Fibroblast of lung (primary cell): Measurements from ENCODE around the gene FPGS. TPM values are rescaled to one million over a fixed set of nuclear protein-coding genes. Genes with fewer than 3 reads are reported as not detected.

Experiments used
- DNase-seq, 2 donors: peaks; one replicate each; pipeline versions ENCODE4 v3.0.0 to v3.0.0-alpha.2; 2010; ENCODE audit warnings: low read depth in 2 of 2
- H2AFZ ChIP-seq: 2 replicates; pipeline ENCODE4 v1.5.1; 2012; ENCODE audit warnings: low read length, control low read depth, inconsistent platforms
- H3K27ac ChIP-seq: 2 replicates; pipeline ENCODE4 v1.5.1; 2011; ENCODE audit warnings: low read length, control low read depth; ENCODE audit not compliant: insufficient read depth
- H3K27me3 ChIP-seq: 2 replicates; pipeline ENCODE4 v1.5.1; 2011; ENCODE audit warnings: mild to moderate bottlenecking, low read length; ENCODE audit not compliant: control insufficient read depth, insufficient read depth
- H3K36me3 ChIP-seq: 2 replicates; pipeline ENCODE4 v1.5.1; 2011; ENCODE audit warnings: low read length; ENCODE audit not compliant: control insufficient read depth, insufficient read depth
- H3K4me1 ChIP-seq: 2 replicates; pipeline ENCODE4 v1.5.1; 2011; ENCODE audit warnings: low read length; ENCODE audit not compliant: control insufficient read depth, insufficient read depth; ENCODE audit errors: extremely low read depth
- H3K4me2 ChIP-seq: 2 replicates; pipeline ENCODE4 v1.5.1; 2011; ENCODE audit warnings: low read length, control low read depth; ENCODE audit not compliant: insufficient read depth; ENCODE audit errors: extremely low read depth
- H3K4me3 ChIP-seq, 4 experiments: fragments of 200-600 bp in 1 of 4; sonication (generic) in 1 of 4; replicated peaks in 1 of 4; 2 replicates each; pipeline ENCODE4 v1.5.1; 2011 to 2016; ENCODE audit warnings: low read length in 4 of 4, low read depth in 3 of 4, mild to moderate bottlenecking in 3 of 4, control low read depth in 2 of 4, inconsistent platforms in 1 of 4, mixed read lengths in 1 of 4; ENCODE audit not compliant: insufficient read depth in 1 of 4; ENCODE audit errors: control extremely low read depth in 1 of 4
- H3K79me2 ChIP-seq: 2 replicates; pipeline ENCODE4 v1.5.1; 2012; ENCODE audit warnings: mild to moderate bottlenecking, low read length, inconsistent platforms; ENCODE audit not compliant: control insufficient read depth, insufficient read depth
- H3K9ac ChIP-seq: 2 replicates; pipeline ENCODE4 v1.5.1; 2011; ENCODE audit warnings: mild to moderate bottlenecking, low read length, control low read depth; ENCODE audit not compliant: insufficient read depth
- H3K9me3 ChIP-seq: 2 replicates; pipeline ENCODE4 v1.5.1; 2012; ENCODE audit warnings: low read depth, low read length; ENCODE audit not compliant: control insufficient read depth, insufficient read depth
- H4K20me1 ChIP-seq: 2 replicates; pipeline ENCODE4 v1.5.1; 2011; ENCODE audit warnings: low read length; ENCODE audit not compliant: control insufficient read depth, insufficient read depth; ENCODE audit errors: extremely low read depth
- EZH2 ChIP-seq: IDR thresholded peaks from 2 replicates; pipeline ENCODE4 v1.5.1; 2012; ENCODE audit warnings: low read length, control low read depth, mild to moderate bottlenecking; ENCODE audit errors: missing control alignments
- polyA plus RNA-seq, 2 donors: library from polyadenylated mRNA; depleted of rRNA in 1 of 2; stranded (reverse) in 1 of 2; unstranded in 1 of 2; fragments of >200 nt; gene quantifications; 2 replicates each; pipeline ENCODE4 v1.2.1, GENCODE V29; 2011 to 2012; ENCODE audit warnings: missing spikeins in 1 of 2
- total RNA-seq: library from RNA; depleted of rRNA; stranded (reverse); fragments of >200 nt; gene quantifications from 2 replicates; pipeline ENCODE4 v1.2.1, GENCODE V29; 2014
- TF ChIP-seq, protein P1 (sequence below), 2 donors: IDR thresholded peaks in 1 of 2; conservative IDR thresholded peaks in 1 of 2; 1 replicate in 1 of 2; 2 replicates in 1 of 2; pipeline ENCODE4 v1.5.1; 2011 to 2012; ENCODE audit warnings: low read length in 2 of 2, control low read depth in 1 of 2, inconsistent platforms in 1 of 2, low read depth in 1 of 2, mild to moderate bottlenecking in 1 of 2

Gene FPGS
- total and polyA plus RNA-seq, 2 donors (not counting 1 experiment from before 2014, with no cell fraction given), result 42.4 to 77.0 TPM

DNA sequence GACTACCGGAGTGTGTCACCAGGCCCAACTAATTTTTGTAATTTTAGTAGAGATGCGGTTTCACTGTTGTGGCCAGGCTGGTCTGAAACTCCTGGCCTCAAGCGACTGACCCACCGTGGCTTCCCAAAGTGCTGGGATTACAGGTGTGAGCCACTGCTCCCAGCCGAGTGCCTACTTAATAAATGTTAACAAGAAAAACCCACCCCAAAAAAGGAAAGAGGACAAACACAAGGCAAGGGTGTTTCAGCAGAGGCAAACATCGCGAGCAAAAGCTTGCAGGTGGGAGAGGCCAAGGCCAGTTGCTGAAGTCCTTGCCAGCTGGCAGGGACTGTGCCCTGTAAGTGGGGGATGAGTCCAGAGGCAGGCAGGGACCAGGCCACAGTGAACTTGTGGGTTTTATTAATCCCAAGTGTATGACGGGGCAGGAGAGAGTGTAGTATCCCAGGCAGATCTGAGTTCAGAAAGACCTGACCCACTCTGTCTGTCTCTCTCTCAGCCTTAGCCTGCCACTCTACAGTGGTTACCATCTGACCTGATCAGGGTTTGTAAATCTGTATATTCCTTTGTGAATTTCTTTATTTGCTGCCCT, 6.4 kb upstream of the FPGS start:
- Histone ChIP-seq H3K4me3 (no peak overlapping the region), H3K36me3 (peaks cover 9% of the 10 kb centered on the region), H2AFZ (no peak overlapping the region), H3K4me1 (peaks cover 11% of the 10 kb centered on the region), H3K4me2 (peak overlapping the region; percentile 11), H3K9me3 (no peaks in the 10 kb centered on the region), H3K27ac (no peak overlapping the region), H3K27me3 (no peaks in the 10 kb centered on the region), H3K79me2 (no peaks in the 10 kb centered on the region), H3K9ac (no peak overlapping the region), H4K20me1 (no peaks in the 10 kb centered on the region)
- TF ChIP-seq, protein P1, sequence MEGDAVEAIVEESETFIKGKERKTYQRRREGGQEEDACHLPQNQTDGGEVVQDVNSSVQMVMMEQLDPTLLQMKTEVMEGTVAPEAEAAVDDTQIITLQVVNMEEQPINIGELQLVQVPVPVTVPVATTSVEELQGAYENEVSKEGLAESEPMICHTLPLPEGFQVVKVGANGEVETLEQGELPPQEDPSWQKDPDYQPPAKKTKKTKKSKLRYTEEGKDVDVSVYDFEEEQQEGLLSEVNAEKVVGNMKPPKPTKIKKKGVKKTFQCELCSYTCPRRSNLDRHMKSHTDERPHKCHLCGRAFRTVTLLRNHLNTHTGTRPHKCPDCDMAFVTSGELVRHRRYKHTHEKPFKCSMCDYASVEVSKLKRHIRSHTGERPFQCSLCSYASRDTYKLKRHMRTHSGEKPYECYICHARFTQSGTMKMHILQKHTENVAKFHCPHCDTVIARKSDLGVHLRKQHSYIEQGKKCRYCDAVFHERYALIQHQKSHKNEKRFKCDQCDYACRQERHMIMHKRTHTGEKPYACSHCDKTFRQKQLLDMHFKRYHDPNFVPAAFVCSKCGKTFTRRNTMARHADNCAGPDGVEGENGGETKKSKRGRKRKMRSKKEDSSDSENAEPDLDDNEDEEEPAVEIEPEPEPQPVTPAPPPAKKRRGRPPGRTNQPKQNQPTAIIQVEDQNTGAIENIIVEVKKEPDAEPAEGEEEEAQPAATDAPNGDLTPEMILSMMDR (conservative IDR thresholded peaks at IDR 0.05 in 1 of 2, IDR thresholded peaks at IDR 0.05 in 1 of 2; ENCODE audit: low read depth in 1 of 2, low read length in 2 of 2), result no peak
- no peak for TF ChIP-seq EZH2
- peak; percentile 34 to 60 for DNase-seq

DNA sequence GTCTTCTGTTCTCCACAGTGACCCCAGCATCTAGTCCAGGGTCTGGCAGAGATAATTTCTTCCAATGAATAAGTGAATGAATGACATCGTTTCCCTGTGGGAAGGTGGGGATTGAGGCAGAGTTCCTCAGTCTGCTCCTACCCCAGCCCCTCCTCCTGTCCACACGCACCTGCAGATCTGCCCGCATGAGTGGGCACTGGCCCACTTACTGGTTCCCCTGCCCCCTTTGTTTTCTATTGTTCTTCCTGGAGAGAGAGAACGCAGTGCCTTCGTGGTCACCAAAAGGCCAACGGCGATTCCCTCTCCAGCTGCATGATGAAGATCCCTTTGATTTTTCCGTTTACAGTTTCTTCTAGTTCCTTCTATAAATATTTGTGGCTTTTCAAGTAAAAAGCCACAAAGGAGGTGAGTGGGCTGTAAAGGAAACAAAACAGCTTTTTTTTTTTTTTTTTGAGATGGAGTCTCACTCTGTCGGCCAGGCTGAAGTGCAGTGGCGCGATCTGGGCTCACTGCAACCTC, 5.8 kb upstream of the FPGS start:
- no peak overlapping the region for H2AFZ ChIP-seq
- DNase-seq, result peak in 1 of 2 donors; percentile 72
- H3K4me1 ChIP-seq, result peaks cover 11% of the 10 kb centered on the region
- H3K4me3 ChIP-seq, result no peak overlapping the region
- H3K79me2 ChIP-seq, result no peaks in the 10 kb centered on the region
- H3K36me3 ChIP-seq, result peaks cover 6% of the 10 kb centered on the region
- no peak for TF ChIP-seq EZH2
- TF ChIP-seq, protein P1 (conservative IDR thresholded peaks at IDR 0.05 in 1 of 2, IDR thresholded peaks at IDR 0.05 in 1 of 2; ENCODE audit: low read depth in 1 of 2, low read length in 2 of 2), result no peak
- H3K27me3 ChIP-seq, result no peaks in the 10 kb centered on the region
- H3K9ac ChIP-seq, result no peak overlapping the region
- no peaks in the 10 kb centered on the region for H3K9me3 ChIP-seq
- peak overlapping the region; percentile 11 for H3K4me2 ChIP-seq
- H4K20me1 ChIP-seq, result no peaks in the 10 kb centered on the region
- H3K27ac ChIP-seq, result no peak overlapping the region

DNA sequence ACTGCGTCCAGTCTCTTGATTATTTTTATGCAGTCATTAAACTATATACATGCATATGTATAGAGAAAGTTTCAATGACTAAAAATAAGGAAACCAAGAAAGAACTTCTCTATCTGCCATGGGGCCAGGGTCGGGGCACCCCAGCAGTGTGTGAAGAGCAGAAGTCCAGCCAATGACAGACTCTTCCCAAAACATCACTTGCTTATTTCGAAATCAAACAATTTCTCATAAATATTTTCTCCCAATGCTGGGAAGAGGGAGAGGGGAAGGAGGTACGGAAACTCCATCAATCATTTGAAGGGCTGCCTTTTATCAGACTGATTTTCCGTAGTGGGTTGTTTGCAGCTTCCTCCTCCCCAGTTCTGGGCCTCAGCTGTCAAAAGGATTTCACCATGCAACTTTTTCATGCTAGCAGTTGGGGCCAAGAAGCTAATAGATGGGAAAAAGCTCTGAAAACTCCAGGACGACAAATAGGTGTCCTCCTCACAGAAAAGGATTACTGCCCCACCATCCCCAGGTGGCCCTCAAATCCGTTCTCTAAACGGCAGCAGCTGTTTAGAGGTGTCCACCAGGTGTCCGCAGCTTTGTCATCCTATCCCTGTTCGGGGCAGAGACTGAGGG, 617 bp upstream of the FPGS start:
- H3K4me2 ChIP-seq, result peak overlapping the region; percentile 89
- peaks cover 21% of the 10 kb centered on the region for H3K79me2 ChIP-seq
- peak overlapping the region; percentile 11 for H3K9ac ChIP-seq
- peak overlapping the region; percentile 75 for H3K27ac ChIP-seq
- H4K20me1 ChIP-seq, result no peaks in the 10 kb centered on the region
- no peaks in the 10 kb centered on the region for H3K27me3 ChIP-seq
- peak overlapping the region; percentile 50 for H2AFZ ChIP-seq
- peak in 1 of 2 donors; percentile 57 for DNase-seq
- no peaks in the 10 kb centered on the region for H3K9me3 ChIP-seq
- TF ChIP-seq, protein P1 (conservative IDR thresholded peaks at IDR 0.05 in 1 of 2, IDR thresholded peaks at IDR 0.05 in 1 of 2; ENCODE audit: low read depth in 1 of 2, low read length in 2 of 2), result no peak
- TF ChIP-seq EZH2, result no peak
- H3K4me1 ChIP-seq, result peaks cover 13% of the 10 kb centered on the region
- peak overlapping the region; percentile 35 to 95 (median 46) for H3K4me3 ChIP-seq
- H3K36me3 ChIP-seq, result peaks cover 4% of the 10 kb centered on the region
